NCI-H146 (cell line): Measurements from ENCODE around the gene GAL.
"Not testable (repeated sequence)": the region's sequence is repeated elsewhere in the genome, so short reads cannot be mapped to it uniquely, and the experiment has no call there.

Source experiments
- DNase-seq: peaks from one replicate; lab custom pipeline; 2025; lab: John Stamatoyannopoulos, UW

The GAL gene, protein sequence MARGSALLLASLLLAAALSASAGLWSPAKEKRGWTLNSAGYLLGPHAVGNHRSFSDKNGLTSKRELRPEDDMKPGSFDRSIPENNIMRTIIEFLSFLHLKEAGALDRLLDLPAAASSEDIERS

DNA sequence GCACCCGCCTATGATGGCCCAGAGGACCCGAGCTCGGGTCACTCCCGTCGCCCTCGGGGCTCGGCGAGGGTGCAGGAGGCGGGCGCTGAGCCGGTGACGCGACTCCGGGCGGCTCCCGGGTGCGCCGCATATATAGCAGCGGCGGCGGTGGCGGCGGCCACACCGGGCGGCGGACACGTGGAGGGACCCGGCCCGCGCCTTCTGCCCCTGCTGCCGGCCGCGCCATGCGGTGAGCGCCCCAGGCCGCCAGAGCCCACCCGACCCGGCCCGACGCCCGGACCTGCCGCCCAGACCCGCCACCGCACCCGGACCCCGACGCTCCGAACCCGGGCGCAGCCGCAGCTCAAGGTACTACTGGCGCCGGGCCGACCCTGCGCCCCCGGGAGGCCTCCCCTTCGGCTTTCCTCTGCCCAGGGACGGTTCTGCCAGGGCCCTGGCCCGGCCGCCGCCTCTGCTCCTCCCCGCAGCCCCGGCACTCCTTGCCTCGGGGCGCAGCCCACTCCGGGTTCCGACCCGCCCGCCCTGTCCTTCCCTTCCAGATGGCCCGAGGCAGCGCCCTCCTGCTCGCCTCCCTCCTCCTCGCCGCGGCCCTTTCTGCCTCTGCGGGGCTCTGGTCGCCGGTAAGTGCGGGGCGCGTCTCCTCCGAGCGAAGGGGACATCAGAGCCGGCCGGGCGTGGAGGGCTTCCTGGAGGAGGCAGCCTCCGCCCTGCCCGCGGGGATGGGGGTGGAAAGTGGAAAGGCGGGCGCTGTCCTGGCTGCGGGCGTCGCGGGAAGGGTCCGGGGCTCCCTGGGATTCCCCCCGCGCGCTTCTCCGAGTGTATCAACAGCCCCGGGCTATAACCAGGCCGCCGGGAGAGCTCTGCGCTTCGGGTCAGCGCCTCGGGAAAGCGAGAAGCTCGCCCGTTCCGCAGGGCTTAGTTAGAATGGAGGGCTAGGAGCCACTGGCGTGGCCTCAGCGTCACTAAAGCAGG, at the start of gene GAL:
TSS of gene GAL (plus strand) at position 160 of the 972 bp plus-strand sequence. CDS start at position 540, 380 bp downstream.
- peak; percentile 25 for DNase-seq

DNA sequence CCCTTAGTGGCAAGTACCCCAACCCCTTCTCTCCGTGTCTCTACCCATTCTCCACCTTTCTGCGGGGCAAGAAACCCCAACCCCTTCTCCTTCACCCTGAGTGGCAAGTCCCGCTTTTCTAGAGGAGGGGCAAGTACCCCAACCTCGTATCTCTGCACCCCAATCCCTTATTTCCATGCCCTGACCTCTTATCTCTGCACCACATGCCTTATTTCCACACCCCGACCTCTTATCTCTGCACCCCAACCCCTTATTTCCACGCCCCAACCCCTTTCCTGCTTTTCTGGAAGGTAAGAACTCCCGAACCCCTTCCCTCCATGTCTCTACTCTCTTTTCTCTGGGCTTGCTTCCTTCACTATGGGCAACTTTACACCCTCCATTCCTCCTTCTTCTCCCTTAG, 49.7 kb upstream of the GAL start:
- DNase-seq: not testable (repeated sequence)

DNA sequence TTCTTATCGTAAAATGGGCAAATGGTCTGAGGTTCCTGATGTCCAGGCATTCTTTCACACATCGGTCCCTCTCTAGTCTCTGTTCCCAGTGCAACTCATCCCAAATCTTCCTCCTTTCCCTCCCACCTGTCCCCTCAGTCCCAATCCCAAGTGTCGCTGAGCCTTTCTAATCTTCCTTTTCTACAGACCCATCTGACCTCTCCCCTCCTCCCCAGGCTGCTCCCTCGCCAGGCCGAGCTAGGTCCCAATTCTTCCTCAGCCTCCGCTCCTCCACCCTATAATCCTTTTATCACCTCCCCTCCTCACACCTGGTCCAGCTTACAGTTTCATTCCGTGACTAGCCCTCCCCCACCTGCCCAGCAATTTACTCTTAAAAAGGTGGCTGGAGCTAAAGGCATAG, 49.2 kb upstream of the GAL start:
- DNase-seq: not testable (repeated sequence)

DNA sequence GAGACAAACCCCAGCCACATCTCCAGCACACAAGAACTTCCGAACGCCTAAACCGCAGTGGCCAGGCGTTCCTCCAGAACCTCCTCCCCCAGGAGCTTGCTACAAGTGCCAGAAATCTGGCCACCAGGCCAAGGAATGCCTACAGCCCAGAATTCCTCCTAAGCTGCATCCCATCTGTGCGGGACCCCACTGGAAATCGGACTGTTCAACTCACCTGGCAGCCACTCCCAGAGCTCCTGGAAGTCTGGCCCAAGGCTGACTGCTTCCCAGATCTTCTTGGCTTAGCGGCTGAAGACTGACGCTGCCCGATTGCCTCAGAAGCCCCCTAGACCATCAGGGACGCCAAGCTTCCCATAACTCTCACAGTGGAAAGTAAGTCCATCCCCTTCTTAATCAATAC, 48.5 kb upstream of the GAL start:
- DNase-seq: not testable (repeated sequence)

DNA sequence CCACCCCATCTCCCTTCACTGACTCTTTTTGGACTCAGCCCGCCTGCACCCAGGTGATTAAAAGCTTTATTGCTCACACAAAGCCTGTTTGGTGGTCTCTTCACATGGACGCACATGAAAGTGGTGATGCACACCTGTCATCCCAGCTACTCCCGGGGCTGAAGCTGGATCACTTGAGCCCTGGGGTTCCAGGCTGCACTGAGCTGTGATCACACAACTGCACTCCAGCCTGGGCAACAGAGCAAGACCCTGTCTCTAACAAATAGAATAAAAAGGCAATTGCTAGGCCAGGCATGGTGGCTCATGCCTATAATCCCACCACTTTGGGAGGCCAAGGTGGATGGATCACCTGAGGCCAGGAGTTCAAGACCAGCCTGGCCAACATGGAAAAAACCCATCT, 45.0 kb upstream of the GAL start:
- not testable (repeated sequence) for DNase-seq

DNA sequence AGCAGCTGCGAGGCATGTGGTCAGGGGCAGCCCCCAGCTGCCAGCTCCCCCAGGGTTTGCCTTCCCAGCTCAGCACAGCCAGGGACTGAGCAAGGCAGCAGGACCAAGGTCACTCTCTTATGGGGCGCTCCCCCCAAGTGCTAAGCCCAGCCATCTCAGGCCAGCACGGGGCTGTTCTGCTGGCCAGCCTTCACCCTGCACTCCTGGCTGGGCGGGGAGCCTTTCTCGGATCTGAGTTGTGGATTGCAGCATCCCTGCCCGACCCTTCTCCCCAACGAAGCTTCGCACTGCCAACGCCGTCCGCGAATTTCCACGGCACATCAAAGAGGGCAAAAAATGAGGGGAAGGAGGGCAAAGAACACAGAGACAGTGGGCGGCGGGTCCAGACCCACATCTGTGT, 42.5 kb upstream of the GAL start:
- DNase-seq: no peak

DNA sequence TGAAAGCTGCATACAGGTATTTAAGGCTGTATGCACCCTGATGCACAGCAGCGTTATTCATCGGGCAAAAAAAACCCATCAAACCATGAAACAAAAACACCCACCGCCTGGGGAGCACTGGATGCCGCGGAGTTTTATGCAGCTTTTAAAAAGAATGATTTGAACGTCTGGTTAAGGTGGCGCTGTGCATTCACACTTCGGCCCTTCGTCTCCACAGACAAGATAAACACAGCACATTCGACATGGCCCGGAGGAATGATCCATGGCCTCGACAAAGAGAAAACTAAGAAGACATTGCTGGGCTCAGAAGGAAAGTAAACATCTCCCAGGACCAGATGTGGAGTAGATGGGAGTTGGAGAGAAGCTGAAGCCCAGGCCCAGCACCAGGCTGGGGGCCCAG, 40.8 kb upstream of the GAL start:
- peak; percentile 30 for DNase-seq

DNA sequence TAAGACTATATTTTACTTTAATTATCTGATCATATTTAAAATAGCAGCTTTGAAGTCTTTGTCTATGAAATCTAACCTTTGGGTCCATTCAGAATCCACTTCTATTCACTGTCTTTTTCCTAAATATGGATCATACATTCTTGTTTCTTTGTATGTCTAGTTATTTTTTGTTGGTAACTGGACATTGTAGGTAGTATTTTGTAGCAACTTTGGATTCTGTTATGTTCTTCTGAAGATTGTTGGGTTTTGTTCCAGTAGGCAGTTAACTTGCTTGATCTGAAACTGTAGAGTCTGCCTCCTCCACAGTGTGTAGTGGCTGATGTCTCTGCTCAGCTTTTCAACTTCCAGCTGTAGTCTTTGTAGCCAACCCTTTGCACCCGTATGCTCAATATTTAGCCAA, 37.5 kb upstream of the GAL start:
- DNase-seq: no peak

DNA sequence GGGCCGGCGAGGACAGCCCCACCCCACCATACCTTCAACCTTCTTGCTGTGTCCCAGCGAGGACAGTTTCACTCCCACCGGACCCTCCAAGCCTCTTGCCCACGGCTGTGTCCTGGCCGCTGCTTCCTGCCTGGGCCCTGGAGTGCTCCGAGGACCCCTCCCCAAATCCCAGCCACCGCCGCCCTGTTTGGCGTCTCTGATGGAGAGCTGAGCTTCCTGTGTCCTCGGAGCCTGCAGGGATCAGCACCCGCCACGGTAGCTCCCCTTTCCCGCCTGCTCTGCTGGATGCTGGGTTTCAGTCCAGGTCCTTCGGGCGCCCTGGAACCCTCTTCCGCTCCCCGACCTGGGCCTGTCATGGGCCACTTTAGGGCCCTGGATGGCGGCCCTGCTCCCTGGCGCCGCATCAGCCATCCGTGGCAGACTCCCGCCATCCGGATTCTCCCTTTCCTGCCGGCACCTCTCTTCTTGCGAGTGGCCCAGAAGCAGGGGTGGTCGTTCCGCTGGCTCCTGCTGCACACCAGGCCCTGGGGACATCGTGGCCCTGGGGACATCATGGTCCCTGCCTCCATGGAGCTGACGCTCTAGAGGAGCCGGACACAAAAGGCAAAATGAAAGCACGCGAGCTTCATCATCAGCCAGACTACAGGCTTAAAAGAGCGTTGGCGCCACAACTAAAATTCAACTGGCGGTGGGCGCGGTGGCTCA, 34.3 kb upstream of the GAL start:
- no peak for DNase-seq

DNA sequence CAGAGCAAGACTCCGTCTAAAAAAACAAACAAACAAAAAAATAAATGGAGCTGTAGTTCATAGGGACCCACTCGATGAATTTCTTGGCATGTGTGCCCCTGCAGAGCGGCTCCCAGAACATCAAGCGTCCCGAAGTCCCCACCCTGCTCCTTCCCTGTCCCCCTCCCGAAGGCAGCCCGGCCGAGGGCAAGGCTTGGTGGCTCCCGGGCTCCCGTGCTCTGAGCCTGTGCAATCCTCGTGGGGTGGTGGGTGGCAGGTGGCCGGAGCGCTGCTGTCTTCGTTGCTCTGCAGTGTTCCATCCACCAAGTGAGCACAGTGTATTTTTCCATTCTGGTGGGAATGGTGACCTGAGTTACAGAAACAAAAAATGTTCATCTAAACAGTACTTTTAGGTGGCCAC, 33.5 kb upstream of the GAL start:
- DNase-seq: no peak

DNA sequence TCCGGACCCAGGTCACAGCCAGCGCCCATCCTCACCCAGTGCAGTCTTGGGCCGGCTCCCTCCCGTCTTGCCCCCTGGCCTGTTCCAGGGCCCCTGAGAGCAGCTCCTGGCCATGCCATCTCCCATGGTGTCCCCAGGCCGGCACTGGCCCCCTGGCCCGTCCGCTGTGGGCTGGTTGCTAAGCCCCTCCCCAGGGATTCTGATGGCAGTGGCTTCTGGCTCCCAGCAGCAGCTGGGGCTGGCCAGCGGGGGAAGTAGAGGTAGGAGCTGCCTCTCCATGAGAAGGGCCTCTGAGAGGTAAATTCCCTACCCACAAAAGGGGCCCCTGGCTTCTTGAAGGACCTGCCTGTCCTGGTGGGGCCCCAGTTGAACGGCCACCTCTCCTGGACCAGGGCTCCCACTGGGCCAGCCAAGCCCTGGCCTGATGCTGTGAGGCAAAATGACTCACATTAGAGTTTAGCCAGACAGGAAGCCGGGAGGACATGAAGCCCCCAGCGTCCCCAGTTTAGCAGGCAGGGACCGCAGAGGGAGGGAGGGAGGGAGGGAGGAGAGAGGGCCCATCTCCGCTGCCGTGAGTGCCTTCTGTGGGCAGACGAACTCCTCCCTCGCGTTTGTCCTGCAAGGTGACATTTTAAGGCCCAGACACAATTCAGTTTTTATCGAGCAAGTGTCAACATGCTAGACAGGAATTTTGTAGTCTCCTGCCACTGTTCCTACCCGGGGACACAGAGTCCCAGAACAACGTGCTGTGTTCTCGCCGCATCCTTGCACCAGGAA, 32.9 kb upstream of the GAL start:
- DNase-seq: no peak

DNA sequence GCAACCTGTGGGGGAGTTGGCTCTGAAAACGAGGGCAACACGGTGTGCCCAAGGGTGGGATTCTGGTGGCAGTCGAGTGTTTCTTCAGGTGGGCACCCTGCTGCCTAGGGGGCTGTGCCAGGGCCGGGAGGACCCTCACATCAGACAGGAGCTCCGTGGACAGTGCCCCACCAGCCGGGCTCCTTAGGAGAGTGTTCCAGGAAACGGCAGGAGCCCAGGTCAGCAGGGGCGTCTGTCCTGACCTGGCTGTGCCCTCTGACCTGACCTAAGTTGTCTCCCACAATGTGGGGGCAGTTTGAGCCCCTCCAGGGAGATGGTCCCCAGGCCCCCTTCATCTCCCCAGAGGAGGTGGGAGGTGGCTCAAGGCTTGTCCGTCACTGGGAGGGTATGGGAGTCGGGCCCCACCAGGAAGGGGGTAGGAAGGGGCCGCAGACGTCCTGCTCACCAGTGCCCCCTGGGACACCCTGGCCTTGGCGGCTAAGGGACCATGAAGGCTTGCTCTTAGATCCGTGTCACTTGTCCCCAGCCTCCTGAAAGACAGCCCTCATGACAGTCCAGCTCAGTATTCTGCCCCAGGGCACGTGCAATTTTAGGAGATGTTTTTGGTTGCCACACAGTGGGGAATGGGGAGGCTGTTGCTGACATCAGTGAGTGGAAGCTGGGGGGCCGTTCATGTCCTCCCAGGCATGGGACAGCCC, 32.2 kb upstream of the GAL start:
- DNase-seq: no peak

DNA sequence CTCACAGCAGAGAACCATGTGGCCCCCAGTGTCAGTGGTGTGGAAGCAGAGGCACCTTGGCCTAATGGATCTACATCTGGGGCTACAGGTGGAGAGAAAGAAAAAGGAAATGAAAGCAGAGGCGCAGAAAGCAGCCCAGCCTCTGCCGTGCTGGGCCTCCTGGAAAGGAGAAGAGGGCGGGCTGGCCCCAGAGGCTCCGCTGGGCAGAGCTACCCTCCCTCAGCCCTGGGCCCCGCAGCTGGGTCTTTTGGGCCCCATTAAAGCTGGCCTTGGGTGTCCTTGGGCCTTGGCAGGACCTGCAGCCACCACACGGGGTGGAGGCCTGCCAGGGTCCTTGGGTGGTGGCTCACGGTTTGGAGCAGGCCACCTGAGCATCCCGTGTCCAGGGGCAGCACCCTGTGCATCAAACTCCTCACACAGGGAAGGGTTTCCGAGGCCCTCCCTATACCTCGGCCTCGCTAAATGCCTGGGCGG, 31.6 kb upstream of the GAL start:
- no peak for DNase-seq

DNA sequence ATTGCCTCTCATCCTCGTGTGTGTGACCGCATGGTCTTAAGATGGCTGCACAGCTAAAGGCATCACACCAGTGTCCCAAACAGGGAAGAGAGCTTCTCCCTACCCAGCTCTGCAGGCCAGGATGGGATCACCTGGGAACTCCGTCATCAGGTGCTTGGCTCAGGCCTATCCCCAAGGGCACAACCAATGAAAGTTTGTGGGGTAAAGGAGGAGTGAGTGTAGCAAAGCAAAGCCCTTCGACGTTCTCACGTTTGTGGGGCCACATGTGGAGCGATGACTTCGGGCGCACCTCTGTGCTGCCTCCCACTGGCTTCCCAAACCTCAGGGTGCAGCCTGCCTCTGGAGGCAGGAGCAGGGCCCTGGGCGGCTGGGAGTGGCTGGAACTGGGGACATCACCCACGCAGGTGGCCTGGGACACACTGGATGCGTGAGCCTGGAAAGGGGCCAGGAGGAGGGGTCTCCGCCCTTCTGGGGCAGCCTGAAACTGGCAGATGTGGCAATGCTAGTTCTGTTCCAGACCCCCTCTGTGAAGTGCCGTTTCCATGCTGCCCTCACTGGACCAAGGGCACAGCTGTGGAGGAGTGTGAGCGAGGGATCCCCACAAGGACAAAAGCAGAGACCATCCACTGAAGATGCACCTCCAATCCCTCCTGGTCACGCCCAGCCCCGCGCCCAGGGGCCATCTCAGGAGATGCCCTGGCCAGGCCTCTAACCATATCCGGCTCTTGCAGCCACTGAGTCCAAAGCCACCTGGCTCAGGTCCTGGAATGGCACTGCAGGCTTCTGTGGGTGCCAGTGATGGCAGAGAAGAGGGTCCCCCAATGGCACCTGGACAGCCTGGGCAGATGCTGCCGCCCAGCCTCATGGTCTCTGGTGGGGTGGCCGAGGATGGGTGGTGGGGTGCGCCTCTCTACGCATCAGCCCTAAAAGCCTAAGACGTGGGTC, 30.6 kb upstream of the GAL start:
- no peak for DNase-seq

DNA sequence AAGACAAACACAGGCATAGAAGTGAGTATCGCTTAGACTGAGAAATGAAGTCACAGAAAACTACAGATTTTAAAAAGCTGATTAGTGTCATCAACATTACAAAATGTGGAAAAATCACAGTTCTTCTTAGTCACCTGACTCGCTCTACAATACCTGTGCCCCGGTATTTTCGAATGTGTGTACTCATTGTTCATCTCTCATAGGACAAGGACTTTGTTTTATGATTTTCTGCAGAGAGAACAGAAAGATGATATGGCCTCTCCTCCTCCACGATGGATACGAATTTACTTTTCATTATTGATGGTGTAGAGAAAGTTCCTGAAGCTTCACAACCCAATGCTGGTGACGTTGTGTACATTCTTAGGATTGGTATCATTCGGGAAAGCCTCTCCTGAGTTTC, 29.4 kb upstream of the GAL start:
- DNase-seq: no peak

DNA sequence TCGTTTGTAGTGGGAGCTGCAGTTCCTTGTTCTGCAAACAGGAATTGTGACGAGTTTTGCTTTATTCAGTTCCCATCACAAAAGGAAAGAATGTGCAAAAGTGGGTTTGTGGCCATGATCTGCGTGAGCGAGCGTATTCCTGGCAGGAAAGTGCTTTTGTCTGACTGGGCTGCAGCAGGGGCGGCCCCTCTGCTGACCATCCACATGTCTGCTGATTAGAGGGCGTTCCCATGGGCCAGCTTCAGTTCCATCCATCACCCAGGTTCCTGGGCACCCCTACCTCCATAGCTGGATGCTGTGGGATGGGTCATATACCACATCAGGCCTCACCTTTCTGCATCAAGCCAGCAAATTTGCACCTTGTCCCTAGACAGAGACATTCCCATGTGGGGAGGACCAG, 28.9 kb upstream of the GAL start:
- DNase-seq: no peak

DNA sequence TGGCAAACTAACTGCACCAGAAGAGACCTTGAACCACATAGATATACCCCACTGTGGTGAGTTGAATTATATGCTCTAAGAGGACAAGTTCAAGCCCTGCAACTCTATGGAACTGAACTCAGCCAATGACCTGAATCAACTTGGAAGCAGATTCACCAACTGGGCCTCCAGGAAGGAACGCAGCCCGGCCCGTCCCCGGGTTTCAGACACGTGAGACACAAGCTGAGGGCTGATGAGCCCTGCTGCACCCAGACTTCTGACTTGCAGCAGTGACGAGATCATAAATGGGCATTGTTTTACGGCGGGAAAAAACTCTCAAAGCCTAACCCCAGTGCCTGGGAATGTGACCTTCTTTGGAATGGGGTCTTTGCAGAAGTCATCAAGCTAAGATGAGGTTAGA, 28.5 kb upstream of the GAL start:
- DNase-seq: no peak

DNA sequence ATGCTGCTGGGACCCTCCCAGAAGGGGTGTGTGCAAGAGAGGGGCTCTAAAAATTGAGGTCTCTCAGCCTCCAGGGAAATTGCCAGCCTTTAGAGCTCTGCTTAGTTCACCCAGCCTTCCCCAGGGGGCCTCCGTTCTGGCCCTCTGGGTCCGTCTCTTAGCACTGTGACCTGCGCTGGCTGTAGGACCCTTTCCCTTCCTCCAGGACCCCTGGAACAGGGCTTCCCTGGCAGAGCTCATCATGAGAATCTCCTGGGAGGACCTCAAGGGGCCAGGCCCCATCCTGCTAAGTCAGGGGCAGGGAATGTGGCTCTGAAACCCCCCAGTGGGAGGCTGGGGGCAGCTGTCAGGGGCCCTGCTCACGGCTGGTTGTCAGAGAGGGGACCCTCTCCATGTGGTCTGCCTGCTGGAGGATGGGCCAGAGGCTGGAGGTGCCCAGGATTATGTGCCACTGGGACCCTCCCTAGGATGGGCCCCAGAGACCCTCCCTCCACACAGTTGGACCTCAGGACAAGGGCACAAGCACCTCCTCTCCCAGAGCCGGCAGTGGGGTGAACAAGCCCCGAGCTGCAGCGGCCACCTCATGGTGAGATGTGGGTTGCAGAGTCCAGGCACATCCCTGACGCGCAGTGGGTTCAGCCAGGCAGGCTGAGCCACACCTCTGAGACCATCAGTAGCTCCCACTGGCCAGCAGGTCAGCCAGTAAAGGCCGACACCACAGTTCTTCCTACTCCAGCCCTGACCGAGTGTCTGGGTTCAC, 27.1 kb upstream of the GAL start:
- no peak for DNase-seq

DNA sequence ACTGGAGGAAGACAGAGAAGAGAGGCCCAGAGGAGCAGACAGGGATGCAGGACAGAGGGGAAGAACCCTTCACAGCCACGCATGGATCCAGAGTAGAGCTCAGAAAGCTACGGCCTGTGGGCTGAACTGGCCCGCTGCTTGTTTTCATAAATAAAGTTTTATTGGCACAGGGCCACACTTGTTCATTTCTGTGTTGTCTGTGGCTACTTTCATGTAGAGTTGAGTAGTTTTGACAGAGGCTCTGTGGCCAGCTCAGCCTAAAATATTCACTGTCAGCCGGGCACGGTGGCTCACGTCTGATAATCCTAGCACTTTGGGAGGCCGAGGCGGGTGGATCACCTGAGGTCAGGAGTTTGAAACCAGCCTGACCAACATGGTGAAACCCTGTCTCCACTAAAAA, 26.2 kb upstream of the GAL start:
- DNase-seq: no peak

DNA sequence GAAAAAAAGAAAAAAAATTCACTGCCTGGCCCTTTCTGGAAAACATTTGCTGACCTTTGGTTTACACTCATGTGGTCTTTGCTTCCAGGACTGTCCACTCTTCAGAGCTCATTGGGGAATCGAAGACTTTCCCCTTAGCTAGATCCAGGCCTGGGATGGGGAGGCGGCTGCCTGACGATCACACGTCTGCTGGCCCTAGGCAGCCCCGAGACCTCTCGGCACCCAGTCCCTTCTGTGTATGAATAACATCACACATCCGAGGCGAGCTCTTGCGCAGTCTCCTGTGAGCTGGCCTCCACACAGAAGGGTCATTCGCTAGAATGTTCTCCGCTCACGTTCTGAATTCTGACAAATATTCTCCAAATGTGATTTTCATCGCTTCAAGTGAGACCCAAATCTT, 25.7 kb upstream of the GAL start:
- no peak for DNase-seq
